ENCODE data around the gene RBM17.

- no peak for TF ChIP-seq CTCF (IDR thresholded peaks at IDR 0.05)
- no peak for TF ChIP-seq ZNF263 (CRISPR knock-in tag; IDR thresholded peaks at IDR 0.05; ENCODE audit: low read depth)
- no peak for TF ChIP-seq ATF3 (CRISPR knock-in tag; conservative IDR thresholded peaks at IDR 0.05)
- TF ChIP-seq ATF2 (CRISPR knock-in tag; IDR thresholded peaks at IDR 0.05; ENCODE audit: borderline replicate concordance, low read depth): no peak
- TF ChIP-seq USF2 (CRISPR knock-in tag; IDR thresholded peaks at IDR 0.05): no peak
- no peak for TF ChIP-seq NR3C1 (CRISPR knock-in tag; conservative IDR thresholded peaks at IDR 0.05; ENCODE audit: low read depth)
- no peak for TF ChIP-seq ZNF121 (CRISPR knock-in tag; IDR thresholded peaks at IDR 0.05)
These were observed 32.9 kb upstream of the RBM17 start for GRCh38 chr10:6055929-6056328.
